Neural progenitor cell (in vitro differentiated cells): ENCODE measurements around the gene ANKRD53. TPM values are rescaled to one million over a fixed set of nuclear protein-coding genes. Genes with fewer than 3 reads are reported as not detected.

Experiments used
- DNase-seq: peaks from one replicate; pipeline ENCODE4 v3.0.0-alpha.2; 2016; ENCODE audit warnings: low spot score
- H2AFZ ChIP-seq: fragments of 200-600 bp; sonication (generic); replicated peaks from 2 replicates; pipeline ENCODE4 v1.6.1; 2016; ENCODE audit warnings: antibody characterized with exemption
- H3F3A ChIP-seq: fragments of 200-600 bp; sonication (generic); 2 replicates; pipeline ENCODE4 v1.6.1; 2016; ENCODE audit warnings: antibody characterized with exemption, low read depth
- H3K27ac ChIP-seq: fragments of 200-600 bp; sonication (generic); 2 replicates; pipeline ENCODE4 v1.5.1; 2016; ENCODE audit warnings: mild to moderate bottlenecking
- H3K27me3 ChIP-seq: fragments of 200-600 bp; sonication (generic); 2 replicates; pipeline ENCODE4 v1.6.1; 2016; ENCODE audit warnings: mild to moderate bottlenecking, moderate library complexity
- H3K36me3 ChIP-seq: fragments of 200-600 bp; sonication (generic); 2 replicates; pipeline ENCODE4 v1.5.1; 2016
- H3K4me1 ChIP-seq: fragments of 200-600 bp; sonication (generic); 2 replicates; pipeline ENCODE4 v1.6.1; 2016; ENCODE audit warnings: mixed run types
- H3K4me2 ChIP-seq: fragments of 200-600 bp; sonication (generic); 2 replicates; pipeline ENCODE4 v1.6.1; 2016
- H3K4me3 ChIP-seq: fragments of 200-600 bp; sonication (generic); 2 replicates; pipeline ENCODE4 v1.5.1; 2016
- H3K79me2 ChIP-seq: fragments of 200-600 bp; sonication (generic); 2 replicates; pipeline ENCODE4 v1.6.1; 2016; ENCODE audit warnings: low read depth
- H3K9ac ChIP-seq: fragments of 200-600 bp; sonication (generic); 2 replicates; pipeline ENCODE4 v1.6.1; 2016
- H3K9me3 ChIP-seq: fragments of 200-600 bp; sonication (generic); 2 replicates; pipeline ENCODE4 v1.5.1; 2016; ENCODE audit warnings: low read depth
- H4K20me1 ChIP-seq: fragments of 200-600 bp; sonication (generic); 2 replicates; pipeline ENCODE4 v1.6.1; 2016; ENCODE audit warnings: low read depth
- H3K27ac Mint-ChIP-seq: 3 replicates; pipeline ENCODE4 v1.8.0; 2021; ENCODE audit warnings: mixed read lengths
- H3K27me3 Mint-ChIP-seq: 2 replicates; pipeline ENCODE4 v1.8.0; 2022; ENCODE audit warnings: low read depth, mild to moderate bottlenecking, inconsistent platforms, moderate library complexity, mixed read lengths; ENCODE audit not compliant: insufficient read depth
- H3K36me3 Mint-ChIP-seq: 3 replicates; pipeline ENCODE4 v1.8.0; 2021; ENCODE audit warnings: mixed read lengths
- H3K4me1 Mint-ChIP-seq: 3 replicates; pipeline ENCODE4 v1.8.0; 2021; ENCODE audit warnings: mixed read lengths
- H3K4me3 Mint-ChIP-seq: 3 replicates; pipeline ENCODE4 v1.8.0; 2021; ENCODE audit warnings: mild to moderate bottlenecking, moderate library complexity, mixed read lengths
- H3K9me3 Mint-ChIP-seq: 3 replicates; pipeline ENCODE4 v1.8.0; 2020; ENCODE audit warnings: mixed read lengths
- CTCF ChIP-seq: fragments of 200-600 bp; sonication (generic); IDR thresholded peaks from 2 replicates; pipeline ENCODE4 v1.5.1; 2017; ENCODE audit warnings: antibody characterized with exemption, mild to moderate bottlenecking
- EZH2 ChIP-seq: fragments of 200-600 bp; sonication (generic); IDR thresholded peaks from 2 replicates; pipeline ENCODE4 v1.6.1; 2017; ENCODE audit warnings: antibody characterized with exemption, mild to moderate bottlenecking, moderate library complexity
- EZH2phosphoT487 ChIP-seq: fragments of 200-600 bp; sonication (generic); IDR thresholded peaks from 2 replicates; pipeline ENCODE4 v1.6.1; 2017; ENCODE audit warnings: antibody characterized with exemption
- total RNA-seq: library from RNA; depleted of rRNA; stranded (reverse); fragments of >200 nt; gene quantifications from 2 replicates; pipeline ENCODE4 v1.2.3, GENCODE V29; 2015; ENCODE audit warnings: low replicate concordance

Gene ANKRD53
- total RNA-seq, 1 donor from 2014 or later, result not detected

DNA sequence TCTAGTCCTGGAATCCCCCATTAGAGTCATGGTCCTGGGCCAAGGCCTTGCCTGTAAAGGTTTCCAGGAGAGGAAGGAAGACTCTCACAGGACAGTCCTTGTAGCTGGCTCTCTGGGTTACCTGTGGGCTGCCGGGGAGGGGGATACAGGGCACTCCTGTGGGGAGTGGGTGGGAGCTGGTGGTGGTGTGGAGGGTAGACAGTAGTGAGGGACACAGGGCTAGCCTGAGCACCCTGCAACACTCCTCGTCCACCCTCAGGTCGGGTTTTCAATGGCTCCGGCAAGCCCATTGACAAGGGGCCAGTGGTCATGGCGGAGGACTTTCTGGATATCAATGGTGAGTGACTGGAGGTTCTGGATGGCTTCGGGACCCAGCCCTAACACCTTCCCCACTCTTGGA is 19.7 kb upstream of the ANKRD53 start:
- Histone ChIP-seq H3F3A (no peaks in the 10 kb centered on the region), H3K79me2 (no peaks in the 10 kb centered on the region), H3K4me2 (no peak overlapping the region), H3K27me3 (peaks cover 93% of the 10 kb centered on the region), H3K27ac (no peak overlapping the region), H3K9ac (no peak overlapping the region), H3K4me1 (no peaks in the 10 kb centered on the region), H3K9me3 (no peaks in the 10 kb centered on the region), H3K36me3 (no peaks in the 10 kb centered on the region), H3K4me3 (no peak overlapping the region), H2AFZ (no peak overlapping the region), H4K20me1 (no peaks in the 10 kb centered on the region)
- H3K27ac Mint-ChIP-seq, result no peak overlapping the region
- H3K4me1 Mint-ChIP-seq, result peaks cover 3% of the 10 kb centered on the region
- H3K27me3 Mint-ChIP-seq, result peaks cover 30% of the 10 kb centered on the region
- no peaks in the 10 kb centered on the region for H3K36me3 Mint-ChIP-seq
- H3K9me3 Mint-ChIP-seq, result no peaks in the 10 kb centered on the region
- no peak for DNase-seq
- TF ChIP-seq EZH2 (no peak), EZH2phosphoT487 (no peak), CTCF (no peak)
- H3K4me3 Mint-ChIP-seq, result no peak overlapping the region

- TF ChIP-seq EZH2phosphoT487 (no peak), EZH2 (no peak), CTCF (no peak)
- H3K4me1 Mint-ChIP-seq, result peaks cover 3% of the 10 kb centered on the region
- Histone ChIP-seq H3K9me3 (no peaks in the 10 kb centered on the region), H3K79me2 (no peaks in the 10 kb centered on the region), H3F3A (no peaks in the 10 kb centered on the region), H3K27ac (no peak overlapping the region), H4K20me1 (no peaks in the 10 kb centered on the region), H3K36me3 (no peaks in the 10 kb centered on the region), H3K4me3 (no peak overlapping the region), H3K4me1 (no peaks in the 10 kb centered on the region), H3K9ac (no peak overlapping the region), H3K27me3 (peaks cover 93% of the 10 kb centered on the region), H2AFZ (no peak overlapping the region), H3K4me2 (no peak overlapping the region)
- H3K27me3 Mint-ChIP-seq, result peaks cover 34% of the 10 kb centered on the region
- no peak overlapping the region for H3K27ac Mint-ChIP-seq
- H3K36me3 Mint-ChIP-seq, result no peaks in the 10 kb centered on the region
- no peak for DNase-seq
- H3K9me3 Mint-ChIP-seq, result no peaks in the 10 kb centered on the region
- H3K4me3 Mint-ChIP-seq, result no peak overlapping the region
These were observed 19.1 kb upstream of the ANKRD53 start for GRCh38 chr2:70959271-70959761.

GRCh38 chr2:70959851-70960832 is 18.3 kb upstream of the ANKRD53 start:
- H3K36me3 Mint-ChIP-seq, result no peaks in the 10 kb centered on the region
- TF ChIP-seq EZH2 (no peak), CTCF (peak; percentile 47)
- DNase-seq, result peak; percentile 41

More at GRCh38 chr2:70959851-70960832, 18.3 kb upstream of the ANKRD53 start:
- Histone ChIP-seq H2AFZ (no peak overlapping the region), H3K9ac (no peak overlapping the region), H3K4me1 (peaks cover 2% of the 10 kb centered on the region), H3K79me2 (no peaks in the 10 kb centered on the region), H3K4me3 (no peak overlapping the region), H3K36me3 (no peaks in the 10 kb centered on the region), H3K9me3 (no peaks in the 10 kb centered on the region), H3K27ac (no peak overlapping the region), H3F3A (no peaks in the 10 kb centered on the region), H3K4me2 (no peak overlapping the region), H4K20me1 (no peaks in the 10 kb centered on the region), H3K27me3 (peaks cover 93% of the 10 kb centered on the region)
- no peaks in the 10 kb centered on the region for H3K9me3 Mint-ChIP-seq
- peaks cover 6% of the 10 kb centered on the region for H3K4me1 Mint-ChIP-seq
- H3K27me3 Mint-ChIP-seq, result peaks cover 33% of the 10 kb centered on the region
- no peak overlapping the region for H3K4me3 Mint-ChIP-seq
- H3K27ac Mint-ChIP-seq, result no peak overlapping the region
